DOHH2 (cell line): ENCODE measurements around the gene NPIPB6.

Source experiments
- EZH2phosphoT487 ChIP-seq: fragments of 200-600 bp; sonication (generic); IDR thresholded peaks from 2 replicates; pipeline ENCODE4 v1.6.1; 2017; ENCODE audit warnings: borderline replicate concordance, mild to moderate bottlenecking, antibody characterized with exemption, low read length, moderate library complexity, mixed read lengths
- TF ChIP-seq, protein P1 (sequence below): fragments of 200-600 bp; sonication (generic); IDR thresholded peaks from one replicate; pipeline ENCODE4 v1.5.1; 2014; ENCODE audit warnings: antibody characterized with exemption, mild to moderate bottlenecking, low read depth, low read length; ENCODE audit not compliant: poor library complexity, severe bottlenecking

DNA sequence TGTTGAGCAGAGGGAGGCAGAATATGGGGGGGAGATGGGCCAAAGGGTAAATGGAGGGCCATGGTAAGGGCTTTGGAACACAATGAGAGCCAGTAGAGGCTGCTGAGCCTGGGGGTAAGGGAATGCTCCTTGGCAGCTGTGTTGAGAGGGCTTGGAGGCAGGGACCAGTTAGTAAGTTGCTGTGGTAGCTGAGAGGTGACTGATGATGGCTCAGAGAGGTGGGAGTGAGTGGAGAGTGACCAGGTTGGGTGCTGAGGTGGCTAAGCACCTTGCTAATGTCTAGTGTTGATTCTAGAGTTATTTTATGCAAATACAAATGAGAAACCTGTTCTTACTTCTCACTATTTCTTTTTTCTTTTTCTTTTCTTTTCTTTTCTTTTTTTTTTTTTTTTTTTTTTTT lies 60.2 kb downstream of the NPIPB6 start:
- TF ChIP-seq, protein P1, sequence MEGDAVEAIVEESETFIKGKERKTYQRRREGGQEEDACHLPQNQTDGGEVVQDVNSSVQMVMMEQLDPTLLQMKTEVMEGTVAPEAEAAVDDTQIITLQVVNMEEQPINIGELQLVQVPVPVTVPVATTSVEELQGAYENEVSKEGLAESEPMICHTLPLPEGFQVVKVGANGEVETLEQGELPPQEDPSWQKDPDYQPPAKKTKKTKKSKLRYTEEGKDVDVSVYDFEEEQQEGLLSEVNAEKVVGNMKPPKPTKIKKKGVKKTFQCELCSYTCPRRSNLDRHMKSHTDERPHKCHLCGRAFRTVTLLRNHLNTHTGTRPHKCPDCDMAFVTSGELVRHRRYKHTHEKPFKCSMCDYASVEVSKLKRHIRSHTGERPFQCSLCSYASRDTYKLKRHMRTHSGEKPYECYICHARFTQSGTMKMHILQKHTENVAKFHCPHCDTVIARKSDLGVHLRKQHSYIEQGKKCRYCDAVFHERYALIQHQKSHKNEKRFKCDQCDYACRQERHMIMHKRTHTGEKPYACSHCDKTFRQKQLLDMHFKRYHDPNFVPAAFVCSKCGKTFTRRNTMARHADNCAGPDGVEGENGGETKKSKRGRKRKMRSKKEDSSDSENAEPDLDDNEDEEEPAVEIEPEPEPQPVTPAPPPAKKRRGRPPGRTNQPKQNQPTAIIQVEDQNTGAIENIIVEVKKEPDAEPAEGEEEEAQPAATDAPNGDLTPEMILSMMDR: no peak
- no peak for TF ChIP-seq EZH2phosphoT487
